ENCODE data around the gene GREB1. TPM values are rescaled to one million over a fixed set of nuclear protein-coding genes. Genes with fewer than 3 reads are reported as not detected.

Gene GREB1
- total and polyA plus RNA-seq, 2 of the 13 experiments (the other 11 are each of a cell fraction or from before 2014, with no cell fraction given): 31.3 to 61.2 TPM

- ATAC-seq: no peak
- intact Hi-C loops (cut with micrococcal nuclease; ENCODE audit: unreplicated experiment) (no loop called here), in situ Hi-C loops (cut with HindIII; ENCODE audit: extremely low pct_ligation_motif_present, low pct_unique_long_range_greater_than_20kb) (no loop called here)
- no peak overlapping the region for H3K27ac ChIP-seq (ENCODE audit: extremely low read length, insufficient read depth, low read length)
- no peak for FAIRE-seq
- BruUV-seq (replicated peaks): no TSS peak
- H3K79me2 ChIP-seq (ENCODE audit: insufficient read depth, low read length): peaks cover 91% of the 10 kb centered on the region
- H2AFZ ChIP-seq (ENCODE audit: low read length): no peak overlapping the region
- H3K36me3 ChIP-seq (replicated peaks in 1 of 2; ENCODE audit: control insufficient read depth in 1 of 2, insufficient read depth in 2 of 2, low read length in 2 of 2): peaks cover 7 to 16% of the 10 kb centered on the region in 2 experiments; a peak in 3 of 5 replicates
- CTCF ChIA-PET (ENCODE audit: low intra/inter-chr PET ratio, low total read pairs): no interaction called here
- no peaks in the 10 kb centered on the region for H4K20me1 ChIP-seq (ENCODE audit: insufficient read depth, low read length)
- no peaks in the 10 kb centered on the region for H3K27me3 ChIP-seq (ENCODE audit: control insufficient read depth in 1 of 2, insufficient read depth in 2 of 2, low read length in 2 of 2)
- H3K9me3 ChIP-seq (ENCODE audit: low read length): no peaks in the 10 kb centered on the region
- TF ChIP-seq MAFG (CRISPR knock-in tag; IDR thresholded peaks at IDR 0.05) (no peak), ZNF33B (CRISPR knock-in tag; IDR thresholded peaks at IDR 0.05) (no peak), ZNF33A (CRISPR knock-in tag; IDR thresholded peaks at IDR 0.05; ENCODE audit: borderline replicate concordance) (no peak), ZNF567 (CRISPR knock-in tag; IDR thresholded peaks at IDR 0.05; ENCODE audit: borderline replicate concordance) (no peak)
- H3K4me2 ChIP-seq (ENCODE audit: low read depth, low read length): no peak overlapping the region
- 97% methylated on average over 2 of the region's 2 CpGs for WGBS (ENCODE audit: low lambda C conversion rate)
- POLR2A ChIA-PET: no interaction called here
- H3K4me3 ChIP-seq (replicated peaks in 1 of 3; ENCODE audit: insufficient read depth in 1 of 3, low read depth in 2 of 3, low read length in 3 of 3): no peak overlapping the region
- DNase-seq (ENCODE audit: low spot score): no peak
- no peak overlapping the region for H3K9ac ChIP-seq (ENCODE audit: insufficient read depth, low read depth, low read length)
- H3K4me1 ChIP-seq (ENCODE audit: insufficient read depth, low read length): peaks cover 50% of the 10 kb centered on the region
Measured at GRCh38 chr2:11524470-11524869, 9.4 kb upstream of the GREB1 start.

DNA sequence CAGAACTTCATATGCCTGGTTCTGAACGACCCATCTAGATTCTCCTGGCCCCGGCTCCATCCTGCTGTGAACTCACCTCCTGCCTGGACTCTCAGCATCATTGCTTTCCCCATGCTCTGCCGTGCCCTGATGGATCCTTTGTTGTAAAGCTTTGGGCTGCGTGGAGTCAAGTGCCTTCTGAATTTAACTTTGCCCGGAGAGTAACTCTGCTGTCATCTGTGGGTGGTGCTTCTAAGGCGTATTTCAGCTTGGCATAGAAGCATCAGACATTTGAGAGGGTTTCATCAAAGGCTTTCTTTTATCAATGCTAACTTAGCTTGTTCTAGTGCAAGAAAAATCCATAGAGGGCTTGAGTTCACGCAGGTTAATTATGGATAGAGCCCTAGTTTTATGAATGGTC lies 8.1 kb upstream of the GREB1 start:
- Histone ChIP-seq H3K4me3 (replicated peaks in 1 of 3; ENCODE audit: insufficient read depth in 1 of 3, low read depth in 2 of 3, low read length in 3 of 3) (no peak overlapping the region), H3K79me2 (ENCODE audit: insufficient read depth, low read length) (peaks cover 89% of the 10 kb centered on the region), H2AFZ (ENCODE audit: low read length) (no peak overlapping the region), H3K36me3 (replicated peaks in 1 of 2; ENCODE audit: control insufficient read depth in 1 of 2, insufficient read depth in 2 of 2, low read length in 2 of 2) (peaks cover 4 to 13% of the 10 kb centered on the region in 2 experiments; a peak in 3 of 5 replicates), H3K9ac (ENCODE audit: insufficient read depth, low read depth, low read length) (no peak overlapping the region), H3K4me1 (ENCODE audit: insufficient read depth, low read length) (peaks cover 47% of the 10 kb centered on the region), H3K9me3 (ENCODE audit: low read length) (no peaks in the 10 kb centered on the region), H3K27me3 (ENCODE audit: control insufficient read depth in 1 of 2, insufficient read depth in 2 of 2, low read length in 2 of 2) (no peaks in the 10 kb centered on the region), H3K4me2 (ENCODE audit: low read depth, low read length) (no peak overlapping the region), H3K27ac (ENCODE audit: extremely low read length, insufficient read depth, low read length) (no peak overlapping the region), H4K20me1 (ENCODE audit: insufficient read depth, low read length) (no peaks in the 10 kb centered on the region)
- FAIRE-seq (no peak), ATAC-seq (no peak), DNase-seq (ENCODE audit: low spot score) (no peak)
- intact Hi-C loops (cut with micrococcal nuclease; ENCODE audit: unreplicated experiment) (no loop called here), in situ Hi-C loops (cut with HindIII; ENCODE audit: extremely low pct_ligation_motif_present, low pct_unique_long_range_greater_than_20kb) (no loop called here)
- ChIA-PET CTCF (ENCODE audit: low intra/inter-chr PET ratio, low total read pairs) (no interaction called here), POLR2A (interaction anchor here (0.9 to 1.4 kb wide), 4 partner anchors 10 to 26 kb away, joined by 3 to 5 read pairs (median 3); no protein-coding TSS in a partner anchor)
- 98% methylated on average over 7 of the region's 7 CpGs for WGBS (ENCODE audit: low lambda C conversion rate)
- no TSS peak for BruUV-seq (replicated peaks)
- TF ChIP-seq KDM1A (CRISPR knock-in tag; IDR thresholded peaks at IDR 0.05): no peak
- TF ChIP-seq, protein P1, sequence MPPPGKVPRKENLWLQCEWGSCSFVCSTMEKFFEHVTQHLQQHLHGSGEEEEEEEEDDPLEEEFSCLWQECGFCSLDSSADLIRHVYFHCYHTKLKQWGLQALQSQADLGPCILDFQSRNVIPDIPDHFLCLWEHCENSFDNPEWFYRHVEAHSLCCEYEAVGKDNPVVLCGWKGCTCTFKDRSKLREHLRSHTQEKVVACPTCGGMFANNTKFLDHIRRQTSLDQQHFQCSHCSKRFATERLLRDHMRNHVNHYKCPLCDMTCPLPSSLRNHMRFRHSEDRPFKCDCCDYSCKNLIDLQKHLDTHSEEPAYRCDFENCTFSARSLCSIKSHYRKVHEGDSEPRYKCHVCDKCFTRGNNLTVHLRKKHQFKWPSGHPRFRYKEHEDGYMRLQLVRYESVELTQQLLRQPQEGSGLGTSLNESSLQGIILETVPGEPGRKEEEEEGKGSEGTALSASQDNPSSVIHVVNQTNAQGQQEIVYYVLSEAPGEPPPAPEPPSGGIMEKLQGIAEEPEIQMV (CRISPR knock-in tag; IDR thresholded peaks at IDR 0.05; ENCODE audit: low read depth): no peak
- no peak for TF ChIP-seq ZNF720 (CRISPR knock-in tag; IDR thresholded peaks at IDR 0.05)
- no peak for TF ChIP-seq HOXA5 (CRISPR knock-in tag; IDR thresholded peaks at IDR 0.05)
- TF ChIP-seq CEBPB (IDR thresholded peaks at IDR 0.05; ENCODE audit: borderline replicate concordance, low read depth, low read length): no peak
- TF ChIP-seq ZNF12 (CRISPR knock-in tag; IDR thresholded peaks at IDR 0.05): no peak
- no peak for TF ChIP-seq ZNF430 (CRISPR knock-in tag; IDR thresholded peaks at IDR 0.05)
- no peak for TF ChIP-seq ZNF775 (CRISPR knock-in tag; IDR thresholded peaks at IDR 0.05; ENCODE audit: borderline replicate concordance)
- no peak for TF ChIP-seq RXRB (CRISPR knock-in tag; IDR thresholded peaks at IDR 0.05; ENCODE audit: borderline replicate concordance)
- TF ChIP-seq KLF11 (CRISPR knock-in tag; IDR thresholded peaks at IDR 0.05): no peak
- TF ChIP-seq, protein P2, sequence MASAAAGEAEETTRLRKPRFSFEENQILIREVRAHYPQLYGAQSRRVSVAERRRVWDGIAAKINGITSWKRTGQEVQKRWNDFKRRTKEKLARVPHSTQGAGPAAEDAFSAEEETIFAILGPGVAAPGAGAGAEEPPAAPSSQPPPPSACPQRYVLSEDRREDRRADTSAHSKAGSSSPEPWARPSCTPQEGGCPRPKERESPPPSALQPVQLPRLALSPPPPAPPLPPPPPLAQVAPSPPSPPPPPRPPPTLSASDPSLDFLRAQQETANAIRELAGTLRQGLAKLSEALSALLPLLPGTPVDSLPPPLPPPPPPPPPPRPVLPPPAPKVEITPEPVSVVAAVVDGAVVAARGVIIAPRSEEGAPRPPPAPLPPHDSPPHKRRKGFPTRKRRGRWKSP (CRISPR knock-in tag; IDR thresholded peaks at IDR 0.05): no peak
- TF ChIP-seq RNF219 (CRISPR knock-in tag; IDR thresholded peaks at IDR 0.05): no peak

Measured in HepG2 (cell line).